ENCODE data around the gene CEP97. TPM values are rescaled to one million over a fixed set of nuclear protein-coding genes. Genes with fewer than 3 reads are reported as not detected.

The CEP97 gene
- total RNA-seq, 1 experiment from 2014 or later: 26.1 TPM

GRCh38 chr3:101813817-101814440, 89.5 kb downstream of the CEP97 start:
- peak; percentile 36 for DNase-seq (ENCODE audit: low read depth)

GRCh38 chr3:101814835-101815234, 90.4 kb downstream of the CEP97 start:
- DNase-seq (ENCODE audit: low read depth): no peak

- DNase-seq (ENCODE audit: low read depth): no peak
Measured at GRCh38 chr3:101816215-101817149, 92.1 kb downstream of the CEP97 start.

DNA sequence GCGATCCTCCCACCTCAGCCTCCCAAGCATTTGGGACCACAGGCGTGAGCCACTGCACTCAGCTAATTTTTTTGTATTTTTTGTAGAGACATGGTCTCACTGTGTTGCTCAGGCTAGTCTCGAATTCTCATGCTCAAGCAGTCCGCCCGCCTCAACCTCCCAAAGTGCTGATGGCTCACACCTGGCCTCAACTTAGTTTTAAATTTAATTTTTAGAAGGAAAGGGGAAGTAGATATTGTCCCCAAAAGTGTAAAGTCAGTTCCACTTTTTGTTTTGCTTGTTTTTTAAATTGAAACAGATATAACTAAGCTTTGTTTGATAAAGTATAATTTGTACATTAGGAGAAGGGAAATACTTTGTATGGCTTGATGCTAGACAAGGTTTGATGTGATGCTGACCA, 93.6 kb downstream of the CEP97 start:
- no peak for DNase-seq (ENCODE audit: low read depth)

- DNase-seq (ENCODE audit: low read depth): no peak
Measured at GRCh38 chr3:101819649-101820206, 95.3 kb downstream of the CEP97 start.

Other genes starting within 250 kb of the CEP97 start
- 8.1 and 9.2 TPM in 2 replicates for gene SENP7, start 211.4 kb upstream of the CEP97 start, total RNA-seq (2014; rRNA removed)
- gene TRMT10C, start 162.7 kb upstream of the CEP97 start, total RNA-seq (2014; rRNA removed): 35.6 and 37.5 TPM in 2 replicates
- gene PCNP, start 150.4 kb upstream of the CEP97 start, total RNA-seq (2014; rRNA removed): 75.9 and 82.5 TPM in 2 replicates
- gene ZBTB11, start 47.5 kb upstream of the CEP97 start, total RNA-seq (2014; rRNA removed): 19.1 and 19.2 TPM in 2 replicates
- gene RPL24, start 37.9 kb upstream of the CEP97 start, total RNA-seq (2014; rRNA removed): 965 and 1,197 TPM in 2 replicates
- 22.4 and 26.5 TPM in 2 replicates for gene NXPE3, start 54.6 kb downstream of the CEP97 start, total RNA-seq (2014; rRNA removed)
- 23.0 and 26.6 TPM in 2 replicates for gene NFKBIZ, start 124.9 kb downstream of the CEP97 start, total RNA-seq (2014; rRNA removed)